ENCODE data around the gene MEGF9. TPM values are rescaled to one million over a fixed set of nuclear protein-coding genes. Genes with fewer than 3 reads are reported as not detected.

The MEGF9 gene
- total and polyA plus RNA-seq, 2 donors (not counting 3 experiments of a cell fraction or from before 2014, with no cell fraction given), result 4.0 to 13.0 TPM

DNA sequence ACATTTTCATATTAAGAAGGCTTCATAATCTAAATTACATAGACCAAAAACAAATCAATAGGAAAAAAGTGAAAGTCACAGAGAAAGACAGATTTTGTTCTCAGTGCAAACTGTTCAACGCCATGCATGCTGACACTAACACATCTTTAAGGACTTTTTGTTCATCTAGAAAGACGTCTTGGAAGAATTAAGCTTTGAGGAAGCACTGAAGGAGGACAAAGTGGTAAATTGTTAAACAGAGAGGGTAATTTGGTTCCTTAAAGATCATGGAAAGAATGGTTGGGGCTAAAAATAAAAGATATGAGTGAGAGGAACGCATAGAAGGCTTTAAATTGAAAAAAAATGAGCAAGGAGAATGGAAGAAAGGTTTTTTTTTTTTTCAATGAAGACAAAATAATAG, 9.1 kb downstream of the MEGF9 start:
- no peaks in the 10 kb centered on the region for H3K9me3 ChIP-seq (replicated peaks; ENCODE audit: control insufficient read depth, insufficient read depth, low read length)
- no peak overlapping the region for H2AFZ ChIP-seq (ENCODE audit: low read depth, low read length)
- ChIA-PET POLR2A (no interaction called here), CTCF (no interaction called here)
- intact Hi-C loops (cut with micrococcal nuclease), result no loop called here
- H3K4me2 ChIP-seq (ENCODE audit: insufficient read depth, low read length), result no peak overlapping the region
- H3K4me3 ChIP-seq (replicated peaks in 1 of 3; ENCODE audit: insufficient read depth in 1 of 3, low read depth in 1 of 3, low read length in 3 of 3), result no peak overlapping the region
- H3K27ac ChIP-seq (ENCODE audit: insufficient read depth, low read depth, low read length), result no peak overlapping the region
- no peak overlapping the region for H3K9ac ChIP-seq (replicated peaks; ENCODE audit: extremely low read depth, insufficient read depth, low read length)
- DNase-seq (ENCODE audit: low read depth, low spot score), result no peak
- H3K27me3 ChIP-seq (ENCODE audit: control insufficient read depth in 2 of 2, insufficient read depth in 2 of 2, low read length in 2 of 2), result no peaks in the 10 kb centered on the region
- dilution Hi-C loops (cut with MboI; ENCODE audit: extremely low pct_ligation_motif_present, low sequenced_read_pairs), result no loop called here
- H3K79me2 ChIP-seq (ENCODE audit: control insufficient read depth, insufficient read depth, low read length), result no peaks in the 10 kb centered on the region
- H3K36me3 ChIP-seq (ENCODE audit: control insufficient read depth in 2 of 2, extremely low read depth in 1 of 2, insufficient read depth in 2 of 2, low read length in 2 of 2), result no peaks in the 10 kb centered on the region
- no peaks in the 10 kb centered on the region for H4K20me1 ChIP-seq (replicated peaks; ENCODE audit: control insufficient read depth, extremely low read depth, insufficient read depth, low read length)
- BruUV-seq (replicated peaks), result no TSS peak
- TF ChIP-seq MAX (IDR thresholded peaks at IDR 0.05; ENCODE audit: insufficient read depth, insufficient read length) (no peak), POLR2A (IDR thresholded peaks at IDR 0.05; ENCODE audit: low read depth, low read length) (no peak), POLR2AphosphoS5 (IDR thresholded peaks at IDR 0.05; ENCODE audit: insufficient read depth, low read depth, low read length) (no peak), EZH2 (IDR thresholded peaks at IDR 0.05; ENCODE audit: borderline replicate concordance, low read depth, low read length, severe bottlenecking) (no peak), JUN (IDR thresholded peaks at IDR 0.05; ENCODE audit: borderline replicate concordance, insufficient read depth, insufficient read length, low read depth) (no peak), MYC (IDR thresholded peaks at IDR 0.05; ENCODE audit: low read depth, low read length) (no peak), CTCF (IDR thresholded peaks at IDR 0.05; ENCODE audit: extremely low read depth in 1 of 2, insufficient read depth in 1 of 2, low read depth in 1 of 2, low read length in 2 of 2) (no peak), FOS (IDR thresholded peaks at IDR 0.05; ENCODE audit: borderline replicate concordance, insufficient read depth, low read length) (no peak), GATA2 (IDR thresholded peaks at IDR 0.05; ENCODE audit: insufficient read depth, insufficient read length, low read depth, low read length) (no peak)
- FAIRE-seq, result no peak
- H3K9me1 ChIP-seq (replicated peaks; ENCODE audit: control insufficient read depth, extremely low read depth, insufficient read depth, low read length), result no peaks in the 10 kb centered on the region
- H3K4me1 ChIP-seq (ENCODE audit: control insufficient read depth, extremely low read depth, insufficient read depth, low read length), result no peaks in the 10 kb centered on the region
